Osteocyte (in vitro differentiated cells): ENCODE data around the gene GRIK4. TPM values are rescaled to one million over a fixed set of nuclear protein-coding genes. Genes with fewer than 3 reads are reported as not detected.

Experiments used
- DNase-seq: peaks from one replicate; pipeline ENCODE4 v3.0.0; 2021; ENCODE audit warnings: mixed read lengths; ENCODE audit not compliant: unreplicated experiment; ENCODE audit errors: extremely low spot score
- H3K27ac Mint-ChIP-seq: one replicate; pipeline ENCODE4 v1.8.0; 2021; ENCODE audit warnings: mild to moderate bottlenecking, mixed read lengths; ENCODE audit not compliant: unreplicated experiment
- H3K27me3 Mint-ChIP-seq: one replicate; pipeline ENCODE4 v1.8.0; 2021; ENCODE audit warnings: mixed read lengths; ENCODE audit not compliant: unreplicated experiment
- H3K36me3 Mint-ChIP-seq: one replicate; pipeline ENCODE4 v1.8.0; 2021; ENCODE audit warnings: mixed read lengths; ENCODE audit not compliant: unreplicated experiment
- H3K4me1 Mint-ChIP-seq: one replicate; pipeline ENCODE4 v1.8.0; 2021; ENCODE audit warnings: mixed read lengths; ENCODE audit not compliant: unreplicated experiment
- H3K4me3 Mint-ChIP-seq: one replicate; pipeline ENCODE4 v1.8.0; 2021; ENCODE audit warnings: mild to moderate bottlenecking, moderate library complexity, mixed read lengths; ENCODE audit not compliant: unreplicated experiment
- H3K9me3 Mint-ChIP-seq: one replicate; pipeline ENCODE4 v1.8.0; 2021; ENCODE audit warnings: mixed read lengths; ENCODE audit not compliant: unreplicated experiment
- CTCF ChIP-seq: fragments of 200-600 bp; sonication (generic); IDR thresholded peaks from 2 replicates; pipeline ENCODE4 v1.5.0; 2021; ENCODE audit warnings: antibody characterized with exemption, mild to moderate bottlenecking, moderate library complexity
- total RNA-seq: library from RNA; stranded (reverse); gene quantifications from 2 replicates; pipeline ENCODE4 v1.2.1, GENCODE V29; 2021

Gene GRIK4
- total RNA-seq, 1 donor from 2014 or later, result 0.11 TPM

DNA sequence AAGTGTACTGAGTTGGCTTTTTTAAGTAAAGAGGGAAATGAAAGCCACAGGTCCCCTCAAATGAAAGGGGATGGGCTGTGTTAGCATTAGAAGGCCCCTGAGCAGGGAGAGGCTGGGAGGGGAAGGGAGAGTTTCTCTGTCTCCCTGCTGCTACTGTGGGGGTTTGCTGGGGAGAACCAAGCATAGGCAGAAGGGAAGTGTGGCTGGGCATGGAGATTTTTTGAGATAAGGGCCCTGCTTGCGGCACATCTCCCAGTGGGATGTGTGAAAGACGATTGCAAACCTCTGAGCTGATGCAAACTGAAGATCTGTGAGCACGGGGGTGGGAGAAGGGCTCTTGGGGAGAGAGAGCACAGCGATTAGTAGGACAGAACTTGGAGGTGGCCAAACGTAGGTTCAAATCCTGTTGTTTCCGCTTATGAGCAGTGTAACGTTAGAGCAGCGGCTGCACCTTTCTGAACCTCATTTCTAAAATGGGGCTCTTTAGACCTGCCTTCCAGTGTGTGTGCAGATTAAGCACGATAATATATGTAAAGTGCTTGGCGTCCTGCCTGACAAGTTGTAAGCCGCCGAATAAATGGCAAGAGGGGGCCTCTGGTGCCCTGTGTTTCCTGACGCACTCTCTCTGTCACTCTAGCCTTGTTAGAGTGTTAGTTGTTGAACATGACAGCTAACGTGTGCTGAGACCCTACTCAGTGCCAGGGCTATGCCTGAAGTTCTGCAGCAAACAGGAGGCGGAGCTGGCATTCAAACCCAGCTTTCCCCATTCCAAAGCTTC is 122.3 kb downstream of the GRIK4 start:
- no peak overlapping the region for H3K4me3 Mint-ChIP-seq

GRCh38 chr11:120634706-120635105 is 123.2 kb downstream of the GRIK4 start:
- TF ChIP-seq CTCF, result no peak
- Mint-ChIP-seq H3K36me3 (no peaks in the 10 kb centered on the region), H3K9me3 (no peaks in the 10 kb centered on the region), H3K27ac (no peak overlapping the region), H3K4me1 (no peaks in the 10 kb centered on the region), H3K4me3 (no peak overlapping the region), H3K27me3 (peaks cover 11% of the 10 kb centered on the region)
- no peak for DNase-seq

More for the DNA sequence above, 122.3 kb downstream of the GRIK4 start:
- no peak for DNase-seq
- TF ChIP-seq CTCF, result no peak
- Mint-ChIP-seq H3K27ac (no peak overlapping the region), H3K9me3 (no peaks in the 10 kb centered on the region), H3K36me3 (no peaks in the 10 kb centered on the region), H3K4me1 (no peaks in the 10 kb centered on the region), H3K27me3 (peaks cover 9% of the 10 kb centered on the region)

DNA sequence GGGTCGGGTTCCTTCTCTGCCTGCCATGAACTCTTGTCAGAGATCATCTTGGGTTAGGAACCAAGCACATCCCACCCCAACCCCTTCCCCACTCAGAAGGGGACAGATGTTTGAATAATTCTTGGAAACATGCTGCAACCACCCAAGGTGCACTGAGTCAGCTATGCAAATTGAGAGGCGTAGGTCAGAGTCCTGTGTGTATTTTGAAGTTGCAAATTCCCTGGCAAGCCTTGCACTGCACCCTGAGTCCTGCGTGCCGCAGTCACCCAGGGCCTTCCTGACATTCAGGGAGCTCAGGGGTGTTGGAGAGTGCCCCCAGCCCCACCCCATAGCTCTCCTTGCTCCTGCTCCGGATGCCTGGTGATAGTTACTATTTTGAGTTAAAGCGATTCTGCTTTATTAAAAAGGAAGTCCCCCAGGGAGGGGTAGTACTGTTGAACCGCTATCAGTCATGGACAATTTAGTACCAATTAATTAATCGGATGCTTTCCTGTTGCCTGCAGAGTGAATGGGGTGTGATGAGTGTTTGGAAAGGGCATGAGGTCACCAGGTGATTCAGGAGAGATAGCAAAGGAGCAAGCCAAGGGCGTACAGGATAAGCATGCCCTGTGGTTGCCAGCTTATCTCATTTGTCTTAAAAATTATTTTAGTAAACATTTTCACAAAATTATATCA is 123.7 kb downstream of the GRIK4 start:
- no peaks in the 10 kb centered on the region for H3K9me3 Mint-ChIP-seq
- TF ChIP-seq CTCF, result no peak
- H3K4me3 Mint-ChIP-seq, result no peak overlapping the region
- no peak overlapping the region for H3K27ac Mint-ChIP-seq
- H3K4me1 Mint-ChIP-seq, result no peaks in the 10 kb centered on the region
- DNase-seq, result no peak
- H3K27me3 Mint-ChIP-seq, result peaks cover 14% of the 10 kb centered on the region
- no peaks in the 10 kb centered on the region for H3K36me3 Mint-ChIP-seq

DNA sequence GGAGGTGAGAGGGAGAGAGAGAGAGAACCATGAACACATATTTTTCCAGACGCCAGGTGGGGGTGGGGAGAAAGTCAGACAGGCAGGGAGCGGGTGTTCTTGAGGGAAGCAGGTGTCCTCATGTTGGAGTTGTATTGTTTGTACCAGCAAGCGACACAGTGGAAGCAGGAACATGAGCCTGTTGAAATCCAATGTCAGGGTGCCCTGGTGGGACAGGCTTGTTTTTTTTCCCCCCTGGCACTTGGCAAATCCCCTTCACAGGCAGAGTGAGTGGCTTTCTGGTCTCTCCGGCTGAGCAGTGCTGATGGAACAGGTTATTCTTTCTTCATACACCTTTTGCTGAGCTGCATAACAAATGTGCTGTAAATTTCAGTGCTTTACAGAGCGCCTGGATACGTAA is 125.6 kb downstream of the GRIK4 start:
- Mint-ChIP-seq H3K9me3 (no peaks in the 10 kb centered on the region), H3K4me1 (no peaks in the 10 kb centered on the region), H3K4me3 (no peak overlapping the region), H3K27ac (no peak overlapping the region), H3K27me3 (peaks cover 20% of the 10 kb centered on the region), H3K36me3 (no peaks in the 10 kb centered on the region)
- DNase-seq, result no peak
- TF ChIP-seq CTCF, result no peak

- Mint-ChIP-seq H3K27me3 (peaks cover 53% of the 10 kb centered on the region), H3K27ac (no peak overlapping the region), H3K4me1 (peaks cover 2% of the 10 kb centered on the region), H3K4me3 (no peak overlapping the region), H3K9me3 (no peaks in the 10 kb centered on the region), H3K36me3 (no peaks in the 10 kb centered on the region)
- no peak for TF ChIP-seq CTCF
- DNase-seq, result no peak
These were observed 130.8 kb downstream of the GRIK4 start for GRCh38 chr11:120642196-120642894.
